ENCODE results near the gene RPUSD3. TPM values are rescaled to one million over a fixed set of nuclear protein-coding genes. Genes with fewer than 3 reads are reported as not detected.

The RPUSD3 gene
- total and polyA plus RNA-seq, 2 donors (not counting 3 experiments of a cell fraction or from before 2014, with no cell fraction given), result 38.9 to 56.6 TPM

DNA sequence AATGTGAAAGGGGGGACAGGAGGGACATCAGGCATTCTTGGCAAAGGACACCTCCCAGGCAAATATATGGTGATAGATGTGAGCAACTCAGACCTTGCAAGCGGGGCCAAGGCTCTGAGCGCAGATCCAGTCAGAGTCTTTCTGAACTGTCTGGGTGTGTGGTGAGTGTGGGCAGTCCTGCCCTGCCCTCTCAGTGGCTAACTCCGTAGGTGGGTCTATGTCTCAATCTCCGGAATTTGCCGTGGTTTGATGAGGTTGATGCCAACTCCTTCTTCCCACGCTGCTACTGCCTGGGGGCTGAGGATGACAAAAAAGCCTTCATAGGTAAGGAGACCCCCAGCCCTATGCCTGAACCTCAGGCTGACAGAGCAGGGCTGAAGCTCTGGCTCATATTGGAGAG is 26.4 kb downstream of the RPUSD3 start:
- H3K79me2 ChIP-seq (ENCODE audit: control insufficient read depth, insufficient read depth, low read length), result no peaks in the 10 kb centered on the region
- DNase-seq (ENCODE audit: low read depth, low spot score) (no peak), FAIRE-seq (no peak)
- intact Hi-C loops (cut with micrococcal nuclease), result loop anchor here (10.0 kb wide), 1 partner anchor 327 kb away; the partner anchor contains the start of gene VHL
- H3K36me3 ChIP-seq (ENCODE audit: control insufficient read depth in 2 of 2, extremely low read depth in 1 of 2, insufficient read depth in 2 of 2, low read length in 2 of 2), result peaks cover 0 to 5% of the 10 kb centered on the region in 2 experiments
- ChIA-PET CTCF (no interaction called here), POLR2A (no interaction called here)
- no peaks in the 10 kb centered on the region for H3K9me3 ChIP-seq (replicated peaks; ENCODE audit: control insufficient read depth, insufficient read depth, low read length)
- no peaks in the 10 kb centered on the region for H3K27me3 ChIP-seq (ENCODE audit: control insufficient read depth in 2 of 2, insufficient read depth in 2 of 2, low read length in 2 of 2)
- H2AFZ ChIP-seq (ENCODE audit: low read depth, low read length), result no peak overlapping the region
- no TSS peak for BruUV-seq (replicated peaks)
- dilution Hi-C loops (cut with MboI; ENCODE audit: extremely low pct_ligation_motif_present, low sequenced_read_pairs), result no loop called here
- no peaks in the 10 kb centered on the region for H3K9me1 ChIP-seq (replicated peaks; ENCODE audit: control insufficient read depth, extremely low read depth, insufficient read depth, low read length)
- H3K4me2 ChIP-seq (ENCODE audit: insufficient read depth, low read length), result no peak overlapping the region
- no peak overlapping the region for H3K4me3 ChIP-seq (replicated peaks in 1 of 3; ENCODE audit: insufficient read depth in 1 of 3, low read depth in 1 of 3, low read length in 3 of 3)
- H4K20me1 ChIP-seq (replicated peaks; ENCODE audit: control insufficient read depth, extremely low read depth, insufficient read depth, low read length), result no peaks in the 10 kb centered on the region
- no peak overlapping the region for H3K27ac ChIP-seq (ENCODE audit: insufficient read depth, low read depth, low read length)
- H3K4me1 ChIP-seq (ENCODE audit: control insufficient read depth, extremely low read depth, insufficient read depth, low read length), result no peaks in the 10 kb centered on the region
- no peak overlapping the region for H3K9ac ChIP-seq (replicated peaks; ENCODE audit: extremely low read depth, insufficient read depth, low read length)
- no peak for TF ChIP-seq JUN (IDR thresholded peaks at IDR 0.05; ENCODE audit: borderline replicate concordance, insufficient read depth, insufficient read length, low read depth)
- TF ChIP-seq GATA2 (IDR thresholded peaks at IDR 0.05; ENCODE audit: insufficient read depth, insufficient read length, low read depth, low read length), result no peak
- no peak for TF ChIP-seq EZH2 (IDR thresholded peaks at IDR 0.05; ENCODE audit: borderline replicate concordance, low read depth, low read length, severe bottlenecking)
- no peak for TF ChIP-seq MYC (IDR thresholded peaks at IDR 0.05; ENCODE audit: low read depth, low read length)
- TF ChIP-seq POLR2AphosphoS5 (IDR thresholded peaks at IDR 0.05; ENCODE audit: insufficient read depth, low read depth, low read length), result no peak
- no peak for TF ChIP-seq FOS (IDR thresholded peaks at IDR 0.05; ENCODE audit: borderline replicate concordance, insufficient read depth, low read length)
- no peak for TF ChIP-seq POLR2A (IDR thresholded peaks at IDR 0.05; ENCODE audit: low read depth, low read length)
- TF ChIP-seq CTCF (IDR thresholded peaks at IDR 0.05; ENCODE audit: extremely low read depth in 1 of 2, insufficient read depth in 1 of 2, low read depth in 1 of 2, low read length in 2 of 2), result no peak
- no peak for TF ChIP-seq MAX (IDR thresholded peaks at IDR 0.05; ENCODE audit: insufficient read depth, insufficient read length)

Measured in endothelial cell of umbilical vein (primary cell).